Lower leg skin (tissue), 3 donors: Measurements from ENCODE around the gene SUGCT.

Experiments used
- POLR2A ChIP-seq, 2 donors: fragments of 450-650 bp; IDR thresholded peaks; one replicate each; pipeline ENCODE4 v1.6.1; 2016 to 2017; ENCODE audit warnings: antibody characterized with exemption in 2 of 2, mild to moderate bottlenecking in 1 of 2, moderate library complexity in 1 of 2
- TF ChIP-seq, protein P1 (sequence below), 3 donors: fragments of 450-650 bp; IDR thresholded peaks; one replicate each; pipeline ENCODE4 v1.5.1; 2016; ENCODE audit warnings: antibody characterized with exemption in 3 of 3, mild to moderate bottlenecking in 3 of 3, moderate library complexity in 2 of 3

DNA sequence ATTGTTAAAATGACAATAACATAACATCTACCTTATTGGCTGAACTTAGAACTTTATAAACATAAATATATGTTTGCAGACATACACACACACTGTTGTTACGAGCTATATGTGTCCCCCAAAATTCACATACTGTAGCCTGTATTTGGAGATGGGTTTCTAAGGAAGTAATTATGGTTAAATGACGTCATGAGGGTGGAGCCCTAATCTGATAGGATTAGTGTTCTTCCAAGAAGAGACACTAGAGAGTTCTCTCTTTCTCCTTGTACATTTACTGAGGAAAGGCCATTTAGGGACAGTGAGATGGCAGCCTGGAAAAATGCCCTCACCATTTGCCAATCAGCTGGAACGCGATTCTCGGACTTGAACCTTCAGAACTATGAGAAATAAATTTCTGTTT lies 211.7 kb downstream of the SUGCT start:
- TF ChIP-seq, protein P1, sequence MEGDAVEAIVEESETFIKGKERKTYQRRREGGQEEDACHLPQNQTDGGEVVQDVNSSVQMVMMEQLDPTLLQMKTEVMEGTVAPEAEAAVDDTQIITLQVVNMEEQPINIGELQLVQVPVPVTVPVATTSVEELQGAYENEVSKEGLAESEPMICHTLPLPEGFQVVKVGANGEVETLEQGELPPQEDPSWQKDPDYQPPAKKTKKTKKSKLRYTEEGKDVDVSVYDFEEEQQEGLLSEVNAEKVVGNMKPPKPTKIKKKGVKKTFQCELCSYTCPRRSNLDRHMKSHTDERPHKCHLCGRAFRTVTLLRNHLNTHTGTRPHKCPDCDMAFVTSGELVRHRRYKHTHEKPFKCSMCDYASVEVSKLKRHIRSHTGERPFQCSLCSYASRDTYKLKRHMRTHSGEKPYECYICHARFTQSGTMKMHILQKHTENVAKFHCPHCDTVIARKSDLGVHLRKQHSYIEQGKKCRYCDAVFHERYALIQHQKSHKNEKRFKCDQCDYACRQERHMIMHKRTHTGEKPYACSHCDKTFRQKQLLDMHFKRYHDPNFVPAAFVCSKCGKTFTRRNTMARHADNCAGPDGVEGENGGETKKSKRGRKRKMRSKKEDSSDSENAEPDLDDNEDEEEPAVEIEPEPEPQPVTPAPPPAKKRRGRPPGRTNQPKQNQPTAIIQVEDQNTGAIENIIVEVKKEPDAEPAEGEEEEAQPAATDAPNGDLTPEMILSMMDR (IDR thresholded peaks at IDR 0.05), result no peak
- TF ChIP-seq POLR2A (IDR thresholded peaks at IDR 0.05), result no peak
